ENCODE results near the gene OR5T3.
"Not testable (repeated sequence)": the region's sequence is repeated elsewhere in the genome, so short reads cannot be mapped to it uniquely, and the experiment has no call there.

Gene OR5T3

DNA sequence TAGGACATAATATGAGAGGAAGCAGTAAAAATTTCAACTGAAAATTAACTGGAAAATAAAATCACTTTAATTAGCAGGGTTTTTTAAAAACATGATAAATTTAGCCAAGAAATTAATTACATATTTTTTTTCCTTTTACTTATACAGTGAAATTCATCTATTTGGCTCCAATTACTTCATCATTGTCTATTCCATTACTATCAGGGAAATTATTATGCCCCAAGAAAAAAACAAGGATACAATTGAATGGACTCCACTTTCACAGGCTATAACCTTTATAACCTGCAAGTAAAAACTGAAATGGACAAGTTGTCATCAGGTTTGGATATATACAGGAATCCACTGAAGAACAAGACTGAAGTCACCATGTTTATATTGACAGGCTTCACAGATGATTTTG, at the start of gene OR5T3:
TSS of gene OR5T3 (plus strand) at position 301 of the 400 bp plus-strand sequence. CDS start at position 301, 0 bp downstream.
- DNase-seq, result no peak

DNA sequence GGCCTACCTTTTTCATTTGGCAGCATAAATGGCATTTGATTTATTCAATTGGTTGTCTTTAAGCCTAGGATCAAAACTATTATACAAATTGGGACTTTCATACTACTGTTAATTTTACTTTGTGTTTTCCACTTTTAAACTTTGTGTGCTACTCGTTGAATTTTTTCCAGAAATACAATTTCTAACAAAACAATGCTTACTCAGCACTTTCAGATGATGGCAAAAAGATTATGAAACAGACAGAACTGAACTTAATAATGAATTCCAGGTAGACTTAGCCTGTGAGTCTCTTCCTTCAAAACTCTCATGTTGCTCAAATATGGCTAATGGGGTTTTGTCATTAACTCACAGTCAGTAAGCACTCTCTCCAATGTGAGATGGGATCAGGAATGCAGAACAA, 44.3 kb upstream of the OR5T3 start:
- DNase-seq, result no peak

DNA sequence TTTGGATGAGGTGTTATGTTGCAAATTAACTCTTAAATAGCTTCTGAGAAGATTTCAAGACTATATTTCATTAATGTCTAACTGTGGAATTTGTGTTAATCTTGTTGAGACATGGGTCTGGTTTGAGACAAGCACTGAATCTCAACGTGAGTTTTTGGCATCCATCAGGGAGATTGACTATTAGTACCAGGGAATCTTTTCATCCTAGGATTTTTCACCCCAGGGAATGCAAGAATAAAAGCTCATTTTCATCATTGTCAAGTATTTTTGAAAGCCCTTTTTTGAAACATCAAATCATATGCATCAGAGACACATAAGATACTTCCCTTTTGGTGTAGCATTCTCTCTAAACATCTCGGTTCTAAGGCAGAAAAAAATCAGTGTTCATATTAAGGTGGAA, 37.5 kb upstream of the OR5T3 start:
- no peak for DNase-seq

DNA sequence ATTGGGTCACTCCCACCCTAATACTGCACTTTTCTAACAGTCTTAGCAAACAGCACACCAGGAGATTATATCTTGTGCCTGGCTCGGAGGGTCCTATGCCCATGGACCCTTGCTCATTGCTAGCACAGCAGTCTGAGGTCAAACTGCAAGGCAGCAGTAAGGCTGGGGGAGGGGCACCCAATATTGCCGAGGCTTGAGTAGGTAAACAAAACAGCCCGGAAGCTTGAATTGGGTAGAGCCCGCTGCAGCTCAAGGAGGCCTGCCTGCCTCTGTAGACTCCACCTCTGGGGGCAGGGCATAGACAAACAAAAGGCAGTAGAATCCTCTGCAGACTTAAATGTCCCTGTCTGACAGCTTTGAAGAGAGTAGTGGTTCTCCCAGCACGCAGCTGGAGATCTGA, 32.3 kb upstream of the OR5T3 start:
- not testable (repeated sequence) for DNase-seq

DNA sequence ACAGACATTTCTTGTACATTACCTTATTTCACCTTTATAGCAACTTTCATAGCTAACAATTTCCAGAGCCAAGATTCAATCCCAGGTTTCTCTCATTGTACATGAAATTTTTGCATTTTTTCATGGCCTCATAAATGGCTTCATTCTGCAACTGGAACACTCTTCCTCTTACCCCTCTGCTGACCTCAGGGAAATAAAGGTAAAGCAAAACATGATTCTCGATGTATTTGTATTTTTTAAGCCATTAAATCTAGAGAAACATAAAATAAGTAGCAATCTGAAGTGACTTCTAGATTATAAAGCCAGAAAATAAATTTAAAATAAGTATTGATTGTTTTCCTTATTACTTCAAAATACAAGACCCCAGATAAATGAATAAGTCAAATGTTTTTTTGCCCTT, 17.9 kb upstream of the OR5T3 start, which contains the start of gene OR5T2:
TSS of gene OR5T2 (minus strand) at position 101 of the 400 bp plus-strand sequence. CDS start 1,193 bp downstream, outside the sequence.
- no peak for DNase-seq

DNA sequence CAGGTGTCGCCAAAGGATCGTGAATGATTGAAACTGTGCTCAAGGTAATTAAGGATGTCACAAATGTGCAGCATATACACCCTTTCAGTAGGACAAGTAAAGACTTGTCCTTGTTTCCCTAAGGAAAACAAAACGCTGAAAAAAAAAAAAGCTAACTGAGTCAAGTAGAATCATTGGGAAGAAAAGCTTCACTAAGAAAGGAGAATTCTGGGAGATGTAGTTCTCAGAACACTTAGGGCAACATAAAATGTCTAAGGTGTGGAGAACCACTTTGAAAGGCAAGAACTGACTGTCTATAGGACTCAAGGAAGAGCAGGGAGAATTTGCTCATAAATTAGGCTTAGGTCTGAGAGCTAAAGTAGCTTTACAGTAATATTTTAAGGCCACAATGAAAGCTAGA, 19.0 kb downstream of the OR5T3 start:
- DNase-seq, result no peak

DNA sequence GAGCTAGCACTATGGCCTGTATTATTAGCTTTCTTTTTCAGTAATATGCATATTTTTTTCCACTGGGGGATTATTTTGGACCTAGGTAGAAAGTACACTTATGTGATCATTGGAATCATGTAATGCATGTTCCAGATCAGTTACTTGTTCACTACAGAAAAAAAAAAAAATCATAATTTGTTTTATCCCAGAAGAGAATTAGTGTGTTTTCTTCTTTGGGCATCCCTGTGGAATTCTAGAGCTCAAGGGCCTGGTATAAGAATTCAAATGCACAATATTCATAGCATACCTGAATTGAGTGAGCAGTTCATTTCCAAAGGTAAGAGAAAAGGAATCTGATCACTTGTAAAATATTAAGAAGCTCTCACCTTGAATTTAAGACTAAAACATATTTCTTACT, 21.8 kb downstream of the OR5T3 start, which contains the start of gene OR5T1:
TSS of gene OR5T1 (plus strand) at position 301 of the 400 bp plus-strand sequence. CDS start 1,485 bp downstream, outside the sequence.
- no peak for DNase-seq

DNA sequence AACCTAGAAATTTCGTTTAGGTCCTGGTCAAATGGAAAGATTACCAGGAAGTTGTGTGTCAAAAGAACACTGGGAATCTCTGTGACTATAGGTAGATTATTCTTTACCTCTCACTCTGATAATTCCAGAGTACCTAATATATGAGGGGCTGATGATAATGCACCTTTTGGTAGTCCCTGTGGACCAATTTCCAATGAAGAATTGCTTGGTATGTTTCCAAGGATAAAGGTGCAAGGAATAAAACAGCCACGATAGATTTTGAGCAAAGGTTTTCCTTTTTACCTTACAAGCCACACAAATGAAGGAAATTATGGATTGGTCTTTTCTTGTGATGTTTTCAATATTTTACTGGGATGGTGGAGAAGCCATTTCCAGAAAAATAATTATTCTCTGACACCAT, 40.1 kb downstream of the OR5T3 start, which contains the start of gene OR8H1:
TSS of gene OR8H1 (minus strand) at position 101 of the 400 bp plus-strand sequence. CDS start 1,192 bp downstream, outside the sequence.
- DNase-seq, result no peak

DNA sequence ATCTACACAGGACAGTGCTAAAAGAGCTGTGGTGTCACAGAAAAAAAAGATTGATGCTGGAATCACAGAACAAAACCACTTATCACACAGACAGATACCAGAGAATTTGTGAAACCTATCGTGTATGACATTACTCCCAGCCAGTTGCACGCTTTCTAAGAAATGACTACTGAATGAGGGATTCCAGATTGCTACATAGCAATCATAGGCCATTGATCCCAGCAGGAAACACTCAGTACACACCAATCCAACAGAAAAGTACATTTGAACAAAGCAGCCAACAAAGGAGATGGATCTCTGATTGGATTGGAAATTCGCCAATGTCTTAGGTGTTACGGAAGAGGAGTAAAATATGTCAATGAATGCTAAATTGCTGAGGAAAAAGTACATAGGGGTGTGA, 44.8 kb downstream of the OR5T3 start:
- DNase-seq, result no peak

Data from NCI-H1694 treated with DMSO at 0.1 percent for 48 hours (cell line).